Measurements from ENCODE around the gene TBL2.
A peak's percentile ranks its signal among the peaks of the same experiment; 100 is the strongest.
"Not testable (repeated sequence)": the region's sequence is repeated elsewhere in the genome, so short reads cannot be mapped to it uniquely, and the experiment has no call there.

The TBL2 gene

DNA sequence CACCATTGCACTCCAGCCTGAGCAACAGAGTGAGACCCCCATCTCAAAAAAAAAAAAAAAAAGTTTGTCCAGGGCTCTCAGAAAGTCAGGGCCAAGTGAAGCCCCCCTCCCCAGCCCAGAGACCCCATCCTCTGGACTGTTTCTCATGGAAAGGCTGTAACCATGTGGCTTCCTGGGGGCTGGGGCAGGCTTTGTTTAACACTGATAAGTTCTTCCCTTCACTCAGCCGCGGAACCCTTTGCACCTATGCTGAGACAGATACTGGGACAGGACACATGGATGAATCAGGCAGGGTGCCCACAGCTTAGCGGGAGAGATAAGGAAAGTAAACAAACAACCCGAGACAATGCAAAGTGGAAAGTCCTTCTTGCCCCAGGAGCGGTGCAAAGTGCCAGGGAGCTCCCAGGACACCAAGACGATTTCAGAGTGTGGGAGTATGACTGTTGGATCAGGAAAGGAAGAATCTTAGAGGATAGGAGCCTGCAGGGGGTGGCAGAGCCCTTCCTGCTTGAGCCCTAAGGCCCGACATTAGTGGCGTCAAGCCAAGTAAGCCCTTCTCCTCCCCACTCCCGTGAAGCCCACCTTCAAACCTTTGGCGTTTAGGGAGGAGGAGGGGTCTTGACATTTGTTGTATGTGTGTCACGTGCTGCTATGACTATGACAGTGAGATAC is 34.4 kb upstream of the TBL2 start:
- no peak for DNase-seq (ENCODE audit: low read depth)
- TF ChIP-seq, protein P1, sequence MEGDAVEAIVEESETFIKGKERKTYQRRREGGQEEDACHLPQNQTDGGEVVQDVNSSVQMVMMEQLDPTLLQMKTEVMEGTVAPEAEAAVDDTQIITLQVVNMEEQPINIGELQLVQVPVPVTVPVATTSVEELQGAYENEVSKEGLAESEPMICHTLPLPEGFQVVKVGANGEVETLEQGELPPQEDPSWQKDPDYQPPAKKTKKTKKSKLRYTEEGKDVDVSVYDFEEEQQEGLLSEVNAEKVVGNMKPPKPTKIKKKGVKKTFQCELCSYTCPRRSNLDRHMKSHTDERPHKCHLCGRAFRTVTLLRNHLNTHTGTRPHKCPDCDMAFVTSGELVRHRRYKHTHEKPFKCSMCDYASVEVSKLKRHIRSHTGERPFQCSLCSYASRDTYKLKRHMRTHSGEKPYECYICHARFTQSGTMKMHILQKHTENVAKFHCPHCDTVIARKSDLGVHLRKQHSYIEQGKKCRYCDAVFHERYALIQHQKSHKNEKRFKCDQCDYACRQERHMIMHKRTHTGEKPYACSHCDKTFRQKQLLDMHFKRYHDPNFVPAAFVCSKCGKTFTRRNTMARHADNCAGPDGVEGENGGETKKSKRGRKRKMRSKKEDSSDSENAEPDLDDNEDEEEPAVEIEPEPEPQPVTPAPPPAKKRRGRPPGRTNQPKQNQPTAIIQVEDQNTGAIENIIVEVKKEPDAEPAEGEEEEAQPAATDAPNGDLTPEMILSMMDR (conservative IDR thresholded peaks at IDR 0.05; ENCODE audit: low read depth, low read length), result peak; percentile 23
- H3K4me3 ChIP-seq (ENCODE audit: low read length), result no peak overlapping the region

DNA sequence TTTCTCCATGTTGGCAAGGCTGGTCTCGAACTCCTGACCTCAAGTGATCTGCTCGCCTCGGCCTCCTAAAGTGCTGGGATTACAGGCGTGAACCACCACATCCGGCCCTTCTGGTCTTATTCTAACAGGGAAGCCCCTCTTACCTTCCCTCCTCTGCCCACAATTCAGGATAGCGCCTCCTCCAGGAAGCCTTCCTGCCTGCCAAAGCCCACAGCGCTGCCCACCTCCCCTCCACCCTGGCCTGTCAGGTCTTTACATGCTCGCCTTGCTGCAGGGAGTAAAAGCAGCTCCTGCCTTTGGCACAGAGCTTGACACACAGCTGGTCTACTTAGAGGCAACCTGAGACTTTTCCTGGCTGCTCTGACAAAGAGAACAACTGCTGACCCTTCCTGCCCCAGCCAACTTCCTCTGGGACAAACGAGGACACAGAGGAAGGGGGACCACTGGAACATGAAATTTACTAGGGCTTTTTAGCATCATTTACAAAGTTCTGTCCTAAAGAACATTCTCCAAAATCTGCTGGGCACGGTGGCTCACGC is 32.7 kb upstream of the TBL2 start:
- TF ChIP-seq, protein P1 (conservative IDR thresholded peaks at IDR 0.05; ENCODE audit: low read depth, low read length), result peak; percentile 2
- no peak overlapping the region for H3K4me3 ChIP-seq (ENCODE audit: low read length)
- DNase-seq (ENCODE audit: low read depth), result no peak

DNA sequence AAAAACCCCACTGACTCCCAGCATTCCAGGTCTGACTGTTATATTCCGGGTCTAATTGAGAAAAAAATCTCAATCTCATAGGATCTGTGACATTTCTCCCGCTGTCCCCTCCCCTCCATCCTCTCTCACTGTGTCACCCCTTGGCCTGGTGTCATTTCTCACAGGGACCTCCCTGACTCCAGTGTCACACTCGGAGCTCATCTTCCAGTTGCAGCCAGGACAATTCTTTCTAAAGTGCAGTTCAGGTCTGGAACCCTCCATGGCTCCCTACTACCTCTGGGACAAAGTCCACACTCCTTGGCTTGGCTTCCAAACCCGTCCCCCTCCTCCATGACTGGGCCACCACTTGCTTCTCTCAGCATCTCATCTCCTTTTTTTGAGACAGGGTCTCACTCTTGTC is 31.7 kb upstream of the TBL2 start:
- no peak for DNase-seq (ENCODE audit: low read depth)
- H3K4me3 ChIP-seq (ENCODE audit: low read length), result no peak overlapping the region
- TF ChIP-seq, protein P1 (conservative IDR thresholded peaks at IDR 0.05; ENCODE audit: low read depth, low read length), result no peak

DNA sequence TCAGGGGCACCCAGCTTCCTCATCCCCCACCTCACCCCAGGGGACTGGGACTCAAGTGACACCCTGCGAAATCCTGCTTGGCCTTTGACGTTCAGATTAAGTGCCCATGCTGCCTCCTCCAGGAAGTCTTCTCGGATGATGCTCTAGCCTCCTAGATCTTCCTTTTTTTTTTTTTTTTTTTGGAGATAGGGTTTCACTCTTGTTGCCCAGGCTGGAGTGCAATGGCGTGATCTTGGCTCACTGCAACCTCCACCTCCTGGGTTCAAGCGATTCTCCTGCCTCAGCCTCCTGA is 29.3 kb upstream of the TBL2 start:
- not testable (repeated sequence) for H3K4me3 ChIP-seq (ENCODE audit: low read length); DNase-seq (ENCODE audit: low read depth)

DNA sequence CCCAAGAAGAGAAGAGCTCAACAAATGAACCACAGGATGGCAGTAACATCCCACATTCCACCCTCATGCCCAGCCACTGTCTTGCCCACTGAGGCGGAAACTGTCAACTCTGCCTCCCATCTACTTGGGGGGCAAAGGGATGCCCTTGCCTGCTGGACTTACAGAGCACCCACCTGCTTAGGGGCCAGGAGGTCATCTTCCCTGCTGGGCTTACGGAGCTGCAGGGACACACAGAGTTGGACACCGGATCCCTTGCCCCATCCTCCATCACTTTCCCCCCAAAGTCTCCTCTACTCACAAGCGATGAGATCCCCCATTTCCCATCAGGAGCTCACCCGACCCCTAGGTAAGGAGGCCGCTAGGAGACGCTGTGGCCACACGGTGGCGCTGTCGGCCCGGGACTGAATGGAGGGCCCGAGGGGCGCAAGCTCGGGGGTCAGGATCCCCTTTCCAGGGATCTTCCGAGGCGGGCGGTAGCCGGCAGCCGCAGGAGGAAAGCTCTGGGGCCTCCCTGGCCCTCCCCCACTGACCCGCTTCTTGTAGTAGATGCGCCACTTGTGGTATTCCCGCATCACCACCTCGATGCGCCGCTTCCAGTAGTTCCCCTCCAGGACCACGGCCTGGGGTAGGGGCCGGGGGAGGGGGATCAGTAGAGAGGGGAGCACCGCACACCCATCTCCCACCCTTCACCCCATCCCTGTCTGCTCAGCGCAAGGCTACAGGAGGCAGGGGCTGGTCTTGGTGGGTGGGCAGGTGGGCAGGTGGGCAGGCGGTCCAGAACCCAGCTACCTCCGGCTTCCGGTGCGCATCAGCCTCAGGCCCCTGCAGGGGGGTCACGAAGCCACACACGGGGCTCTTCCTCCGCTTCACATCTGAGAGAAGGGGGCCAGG is 28.7 kb upstream of the TBL2 start:
- TF ChIP-seq, protein P1 (conservative IDR thresholded peaks at IDR 0.05; ENCODE audit: low read depth, low read length), result peak; percentile 93
- DNase-seq (ENCODE audit: low read depth), result no peak
- H3K4me3 ChIP-seq (ENCODE audit: low read length), result no peak overlapping the region

DNA sequence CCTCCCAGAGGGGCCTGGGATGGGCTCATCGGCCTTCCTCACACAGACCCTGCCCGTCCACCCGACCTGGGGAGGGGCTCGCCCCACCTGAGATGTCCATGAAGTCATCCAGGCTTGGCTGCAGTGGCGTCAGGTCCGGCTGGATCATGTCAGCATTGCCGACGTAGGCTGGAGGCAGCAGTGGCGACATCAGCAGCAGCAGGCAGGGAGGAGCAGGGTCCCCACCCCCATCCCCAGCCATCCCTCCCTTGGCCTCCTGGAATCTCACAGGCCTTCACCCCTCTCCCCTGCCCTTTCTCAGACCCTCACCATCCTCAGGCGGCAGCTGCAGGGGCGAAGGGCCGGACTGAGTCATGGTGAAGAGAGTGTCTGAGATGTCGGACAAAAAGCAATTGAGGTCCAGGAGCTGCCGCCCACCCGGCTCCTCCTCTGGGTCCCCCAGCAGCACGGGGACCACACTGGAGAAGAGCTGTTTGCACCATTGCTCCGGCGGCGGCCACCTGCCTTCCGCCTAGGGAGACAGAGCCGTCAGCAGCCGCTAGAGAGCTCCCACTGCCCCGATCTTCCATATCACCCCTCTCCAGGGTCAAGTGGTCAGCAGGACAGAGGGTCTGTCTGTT is 27.3 kb upstream of the TBL2 start:
- no peak overlapping the region for H3K4me3 ChIP-seq (ENCODE audit: low read length)
- no peak for DNase-seq (ENCODE audit: low read depth)
- TF ChIP-seq, protein P1 (conservative IDR thresholded peaks at IDR 0.05; ENCODE audit: low read depth, low read length), result no peak

Measured in retinal pigment epithelial cell (primary cell).